GM12865 (cell line): Measurements from ENCODE around the gene SLC1A4.
A peak's percentile ranks its signal among the peaks of the same experiment; 100 is the strongest.

Experiments used
- DNase-seq: peaks from one replicate; pipeline ENCODE4 v3.0.0; 2010; ENCODE audit warnings: low read depth
- H3K4me3 ChIP-seq: 2 replicates; pipeline ENCODE4 v1.5.1; 2011; ENCODE audit warnings: mild to moderate bottlenecking, low read depth, low read length, control low read depth
- TF ChIP-seq, protein P1 (sequence below): IDR thresholded peaks from 2 replicates; pipeline ENCODE4 v1.5.1; 2011; ENCODE audit warnings: low read length, control low read depth, low read depth, inconsistent platforms; ENCODE audit not compliant: insufficient read depth; ENCODE audit errors: missing control alignments

Gene SLC1A4

DNA sequence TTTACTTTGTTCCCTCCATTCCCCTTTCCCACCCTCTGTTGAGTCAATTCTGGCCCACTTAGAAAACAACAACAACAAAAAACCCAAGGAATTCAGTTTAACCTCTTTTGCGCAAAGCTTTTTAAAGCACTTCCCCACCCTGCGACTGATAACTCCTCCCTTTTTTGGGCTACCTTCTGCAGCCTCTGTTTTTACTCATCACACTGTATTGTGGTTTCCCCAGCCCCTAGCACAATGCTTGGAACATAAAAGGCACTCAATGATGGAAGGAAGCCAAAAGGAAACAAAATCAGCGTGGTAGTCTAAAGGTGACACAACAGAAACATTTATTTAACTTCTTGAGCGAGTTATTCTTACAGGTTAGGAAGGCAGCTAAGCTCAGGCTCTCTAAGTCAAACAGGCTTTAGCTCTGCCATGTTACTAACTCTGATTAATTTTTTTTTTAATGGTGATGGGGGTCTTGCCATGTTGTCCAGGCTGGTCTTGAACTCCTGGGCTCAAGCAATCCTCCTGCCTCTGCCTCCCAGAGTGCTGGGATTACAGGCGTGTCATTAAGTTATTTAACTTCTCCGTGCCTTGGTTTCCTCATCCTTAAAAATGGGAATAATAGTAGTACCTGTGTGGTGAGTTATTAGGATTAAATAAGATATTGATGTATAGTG is 68.3 kb downstream of the SLC1A4 start:
- H3K4me3 ChIP-seq = peak overlapping the region; percentile 88
- TF ChIP-seq, protein P1, sequence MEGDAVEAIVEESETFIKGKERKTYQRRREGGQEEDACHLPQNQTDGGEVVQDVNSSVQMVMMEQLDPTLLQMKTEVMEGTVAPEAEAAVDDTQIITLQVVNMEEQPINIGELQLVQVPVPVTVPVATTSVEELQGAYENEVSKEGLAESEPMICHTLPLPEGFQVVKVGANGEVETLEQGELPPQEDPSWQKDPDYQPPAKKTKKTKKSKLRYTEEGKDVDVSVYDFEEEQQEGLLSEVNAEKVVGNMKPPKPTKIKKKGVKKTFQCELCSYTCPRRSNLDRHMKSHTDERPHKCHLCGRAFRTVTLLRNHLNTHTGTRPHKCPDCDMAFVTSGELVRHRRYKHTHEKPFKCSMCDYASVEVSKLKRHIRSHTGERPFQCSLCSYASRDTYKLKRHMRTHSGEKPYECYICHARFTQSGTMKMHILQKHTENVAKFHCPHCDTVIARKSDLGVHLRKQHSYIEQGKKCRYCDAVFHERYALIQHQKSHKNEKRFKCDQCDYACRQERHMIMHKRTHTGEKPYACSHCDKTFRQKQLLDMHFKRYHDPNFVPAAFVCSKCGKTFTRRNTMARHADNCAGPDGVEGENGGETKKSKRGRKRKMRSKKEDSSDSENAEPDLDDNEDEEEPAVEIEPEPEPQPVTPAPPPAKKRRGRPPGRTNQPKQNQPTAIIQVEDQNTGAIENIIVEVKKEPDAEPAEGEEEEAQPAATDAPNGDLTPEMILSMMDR = no peak
- peak; percentile 82 for DNase-seq

DNA sequence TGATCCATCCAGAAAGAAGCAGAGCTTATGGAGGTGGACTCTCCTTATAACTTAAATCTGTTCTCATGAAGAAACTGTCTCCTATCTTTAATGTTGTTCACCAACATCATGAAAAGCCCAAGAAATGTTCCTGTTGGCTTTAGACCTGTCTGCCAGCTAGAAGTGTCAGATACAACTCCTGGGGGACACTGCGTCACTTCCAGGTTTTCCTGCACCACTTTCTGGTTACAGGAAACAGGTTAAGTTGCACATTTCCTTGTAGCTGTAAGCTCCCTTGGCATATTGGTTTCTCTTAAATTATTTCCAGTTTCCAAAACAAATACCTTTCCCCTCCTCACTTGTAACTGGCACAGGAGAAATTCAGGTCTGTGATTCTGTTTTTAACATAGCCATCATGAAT is 69.9 kb downstream of the SLC1A4 start:
- TF ChIP-seq, protein P1 = no peak
- DNase-seq = no peak
- no peak overlapping the region for H3K4me3 ChIP-seq

DNA sequence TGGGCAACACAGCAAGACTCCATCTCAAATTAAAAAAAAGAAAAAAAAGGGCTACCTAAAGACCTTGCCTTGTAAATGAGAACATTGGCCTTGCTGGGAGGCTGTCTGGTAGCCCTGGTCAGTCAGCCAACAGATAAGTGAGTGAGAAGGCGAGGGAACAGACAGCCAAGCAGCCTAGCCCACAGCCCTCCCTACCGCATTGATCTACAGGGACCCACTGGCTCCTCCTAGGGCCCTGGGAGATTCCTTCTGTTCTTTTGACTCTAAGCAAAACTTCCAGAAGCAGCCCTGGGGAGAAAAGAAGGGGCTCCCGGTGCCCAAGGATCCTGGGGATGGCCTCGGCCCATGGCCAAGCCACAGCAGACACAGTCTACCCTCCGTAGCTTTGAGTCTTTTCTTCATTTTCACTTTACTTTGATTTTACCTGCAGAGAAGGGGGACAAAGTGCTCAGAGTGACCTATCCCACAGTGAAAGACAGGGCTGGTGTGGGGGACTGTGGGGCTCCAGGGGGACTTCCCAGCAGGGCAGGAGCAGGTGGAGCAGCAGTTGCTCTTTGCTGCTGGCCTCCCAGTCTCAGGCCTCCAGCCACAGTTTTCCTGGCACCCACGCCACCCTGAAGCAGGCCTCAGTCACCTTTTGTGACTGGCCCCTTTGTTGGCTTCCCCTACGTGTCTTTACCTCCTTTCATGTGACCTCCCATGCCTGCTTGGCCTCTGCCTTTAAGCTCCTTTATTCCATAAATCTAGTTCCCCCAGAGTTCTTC is 72.1 kb downstream of the SLC1A4 start:
- no peak for DNase-seq
- no peak overlapping the region for H3K4me3 ChIP-seq
- TF ChIP-seq, protein P1 = no peak

DNA sequence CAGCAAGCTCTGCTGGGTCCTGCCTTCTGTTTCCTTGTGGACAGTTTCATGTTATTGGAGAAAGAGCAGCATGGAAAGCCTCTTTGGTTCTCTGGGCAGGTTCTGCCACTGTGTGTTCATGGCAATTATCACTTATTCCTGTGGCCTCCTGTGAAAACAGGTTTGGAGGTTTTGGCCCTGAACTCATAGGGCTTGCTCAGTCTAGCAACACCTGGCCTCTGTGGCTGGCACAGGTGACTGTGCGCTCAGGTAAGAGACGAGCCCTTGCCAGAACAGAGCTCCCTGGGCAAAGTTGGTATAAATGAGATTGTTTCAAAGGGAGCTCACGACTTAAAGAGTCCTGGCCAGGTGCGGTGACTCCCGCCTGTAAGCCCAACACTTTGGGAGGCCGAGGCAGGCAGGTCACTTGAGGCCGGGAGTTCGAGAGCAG is 72.7 kb downstream of the SLC1A4 start:
- TF ChIP-seq, protein P1 = no peak
- no peak overlapping the region for H3K4me3 ChIP-seq
- no peak for DNase-seq

DNA sequence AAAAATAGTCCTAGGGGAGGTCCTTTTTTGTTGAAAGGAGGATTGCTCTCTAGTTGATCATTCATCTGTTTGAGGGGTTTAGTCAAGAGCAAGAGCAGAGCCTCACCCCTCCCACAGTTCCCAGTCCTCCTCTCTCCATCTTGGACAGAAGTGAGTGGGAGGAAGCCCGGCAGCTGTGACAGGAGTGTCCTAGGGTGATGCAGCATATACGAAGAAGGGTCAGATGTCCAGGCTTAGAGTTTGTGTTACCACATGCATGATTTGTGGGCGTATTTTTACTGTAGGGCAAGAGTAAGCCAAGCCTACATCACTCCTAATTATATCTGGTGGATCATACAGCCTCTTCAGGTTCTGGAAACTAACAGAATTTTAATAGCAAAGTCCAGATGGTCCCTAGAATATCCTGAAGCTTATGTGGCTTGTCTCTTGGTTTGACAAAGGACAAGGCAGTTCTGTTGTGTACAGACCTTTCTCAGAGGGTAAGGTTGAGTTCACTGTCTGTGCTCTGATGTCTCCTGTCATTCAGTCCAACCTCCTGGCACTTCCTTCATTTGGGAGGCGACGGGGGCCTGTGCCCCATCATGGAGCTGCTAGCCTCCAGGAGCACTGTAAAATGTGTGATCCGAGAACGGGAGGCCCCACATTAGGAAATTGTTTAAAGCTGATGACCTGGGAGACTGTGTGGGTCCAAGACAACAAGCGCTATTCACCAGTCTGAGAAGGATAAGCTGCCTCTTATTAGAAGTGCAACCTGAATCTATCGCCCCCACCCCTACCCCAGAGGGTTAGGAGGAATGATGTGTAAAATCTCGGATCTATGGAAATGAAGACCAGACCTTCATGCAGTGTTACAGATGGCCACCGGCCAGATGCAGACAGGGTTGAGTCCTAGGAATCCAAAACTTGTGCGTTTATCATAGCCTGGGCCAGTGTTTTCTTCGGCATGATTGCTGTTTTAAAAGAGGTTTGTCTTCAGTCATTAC is 73.9 kb downstream of the SLC1A4 start:
- no peak overlapping the region for H3K4me3 ChIP-seq
- TF ChIP-seq, protein P1 = no peak
- DNase-seq = no peak

DNA sequence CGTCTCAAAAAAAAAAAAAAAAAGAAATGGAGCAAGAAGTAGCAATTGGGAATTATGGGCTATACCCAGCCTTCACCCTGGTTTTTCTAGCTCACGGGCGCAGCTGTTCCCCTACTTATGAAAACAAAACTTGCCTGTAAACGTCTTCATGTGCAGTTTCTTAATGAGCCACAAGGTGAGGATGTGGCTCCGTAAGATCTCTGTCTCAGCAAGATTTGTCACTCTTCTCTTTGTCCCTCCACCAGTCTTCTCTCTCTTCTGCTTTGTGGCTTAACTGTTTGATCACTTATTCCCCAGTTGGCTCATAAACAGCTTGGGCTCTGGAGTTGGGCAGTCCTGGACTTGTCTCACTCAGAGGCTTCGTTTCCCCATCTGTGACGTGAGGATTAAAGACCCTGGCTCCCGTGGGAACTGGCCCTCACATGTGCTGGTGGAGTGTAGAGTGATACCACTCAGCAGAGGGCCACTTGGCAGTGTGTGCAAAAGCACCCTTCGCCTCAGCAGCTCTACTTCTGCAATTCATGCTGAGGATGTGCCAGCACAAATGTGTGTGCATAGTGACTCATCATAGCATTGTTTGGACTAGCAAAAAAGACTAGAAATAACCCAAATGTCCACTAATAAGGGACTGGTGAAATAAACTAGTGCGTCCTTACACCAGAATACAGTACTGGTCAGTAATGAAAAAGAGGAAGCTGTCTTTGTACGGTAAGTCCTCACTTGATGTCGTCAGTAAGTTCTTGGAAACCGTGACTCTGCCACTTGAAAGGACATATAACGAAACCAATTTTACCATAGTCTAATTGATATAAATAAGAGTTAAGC is 75.7 kb downstream of the SLC1A4 start:
- DNase-seq = peak; percentile 90
- no peak overlapping the region for H3K4me3 ChIP-seq
- TF ChIP-seq, protein P1 = peak; percentile 90
